Mucosa of stomach (tissue), 1 donor: ENCODE data around the gene PPIL3.

Source experiments
- H3K27me3 ChIP-seq: one replicate; pipeline ENCODE4 v1.7.0; 2013; ENCODE audit warnings: mild to moderate bottlenecking, low read length; ENCODE audit not compliant: control insufficient read depth, insufficient read depth
- H3K36me3 ChIP-seq: one replicate; pipeline ENCODE4 v1.7.0; 2013; ENCODE audit warnings: low read length; ENCODE audit not compliant: control insufficient read depth, insufficient read depth
- H3K4me1 ChIP-seq: one replicate; pipeline ENCODE4 v1.7.0; 2013; ENCODE audit warnings: mild to moderate bottlenecking, low read length; ENCODE audit not compliant: control insufficient read depth, insufficient read depth
- H3K4me3 ChIP-seq: one replicate; pipeline ENCODE4 v1.7.0; 2013; ENCODE audit warnings: low read length
- H3K9ac ChIP-seq: one replicate; pipeline ENCODE4 v1.7.0; 2013; ENCODE audit warnings: mild to moderate bottlenecking, low read length, moderate library complexity
- H3K9me3 ChIP-seq: one replicate; pipeline ENCODE4 v1.7.0; 2013; ENCODE audit warnings: mild to moderate bottlenecking, low read length, moderate library complexity; ENCODE audit not compliant: control insufficient read depth
- donor health status: Pancreatic carcinoma.

Gene PPIL3

DNA sequence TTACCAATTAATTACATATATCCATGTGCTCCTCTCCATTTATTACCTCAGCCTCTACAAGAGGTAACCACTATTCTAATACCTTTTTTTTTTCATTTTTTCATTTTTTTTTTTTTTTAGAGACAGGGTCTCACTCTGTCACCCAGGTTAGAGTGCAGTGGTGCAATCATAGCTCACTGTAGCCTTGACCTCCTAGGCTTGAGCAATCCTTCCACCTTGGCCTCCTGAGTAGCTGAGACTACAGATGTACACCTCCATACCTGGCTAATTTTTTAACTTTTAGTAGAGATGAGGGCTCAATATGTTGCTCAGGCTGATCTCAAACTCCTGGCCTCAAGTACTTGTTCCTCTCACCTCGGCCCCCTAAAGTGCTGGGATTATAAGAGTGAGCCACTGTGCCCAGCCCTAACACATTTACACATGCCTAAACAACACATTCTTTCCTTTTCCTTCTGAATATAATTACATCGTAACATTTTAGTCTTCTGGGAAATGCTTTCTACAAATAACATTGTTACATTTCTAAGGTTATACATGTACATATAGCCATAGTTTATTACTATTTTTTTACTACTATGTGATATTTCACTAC, 10.5 kb downstream of the PPIL3 start:
- H3K27me3 ChIP-seq = no peaks in the 10 kb centered on the region
- no peaks in the 10 kb centered on the region for H3K36me3 ChIP-seq
- H3K9ac ChIP-seq = no peak overlapping the region
- no peaks in the 10 kb centered on the region for H3K4me1 ChIP-seq
- no peaks in the 10 kb centered on the region for H3K9me3 ChIP-seq
- H3K4me3 ChIP-seq = no peak overlapping the region

DNA sequence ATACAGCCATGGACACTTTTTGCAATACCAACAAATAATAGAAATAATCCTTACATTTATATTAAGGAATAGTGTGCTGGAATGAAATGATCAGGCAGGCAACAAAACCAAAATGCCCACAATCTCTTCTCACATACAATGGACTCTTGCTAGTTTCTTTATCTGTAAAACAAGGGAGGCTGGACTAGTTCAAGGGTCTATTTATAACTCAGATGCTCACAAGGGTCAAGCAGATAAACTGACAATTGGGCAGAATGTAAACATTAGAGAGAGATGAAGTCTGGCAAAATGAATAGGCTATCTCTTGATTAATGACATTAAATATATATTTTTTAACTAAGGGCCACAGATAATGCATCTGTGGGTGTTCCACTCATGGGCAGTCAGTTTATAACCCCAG, 11.4 kb downstream of the PPIL3 start:
- Histone ChIP-seq H3K9ac (no peak overlapping the region), H3K36me3 (no peaks in the 10 kb centered on the region), H3K9me3 (no peaks in the 10 kb centered on the region), H3K4me3 (no peak overlapping the region), H3K27me3 (no peaks in the 10 kb centered on the region), H3K4me1 (no peaks in the 10 kb centered on the region)

DNA sequence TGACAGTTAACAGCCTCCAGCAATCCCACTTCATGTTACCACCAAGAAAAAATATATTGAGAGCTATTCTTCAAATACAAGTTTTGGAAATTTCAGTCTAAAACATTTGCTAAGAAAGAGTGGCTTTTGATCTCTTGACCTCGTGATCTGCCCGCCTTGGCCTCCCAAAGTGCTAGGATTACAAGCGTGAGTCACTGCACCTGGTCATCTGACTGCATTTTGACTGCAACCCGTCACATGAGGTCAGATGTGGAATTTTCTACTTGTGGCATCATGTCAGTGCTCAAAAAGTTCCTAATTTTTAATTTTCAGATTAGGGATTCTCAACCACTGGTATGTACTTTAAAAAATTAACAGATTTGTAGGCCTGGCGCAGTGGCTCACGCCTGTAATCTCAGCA, 15.3 kb downstream of the PPIL3 start:
- H3K9me3 ChIP-seq = no peaks in the 10 kb centered on the region
- H3K9ac ChIP-seq = no peak overlapping the region
- H3K36me3 ChIP-seq = no peaks in the 10 kb centered on the region

DNA sequence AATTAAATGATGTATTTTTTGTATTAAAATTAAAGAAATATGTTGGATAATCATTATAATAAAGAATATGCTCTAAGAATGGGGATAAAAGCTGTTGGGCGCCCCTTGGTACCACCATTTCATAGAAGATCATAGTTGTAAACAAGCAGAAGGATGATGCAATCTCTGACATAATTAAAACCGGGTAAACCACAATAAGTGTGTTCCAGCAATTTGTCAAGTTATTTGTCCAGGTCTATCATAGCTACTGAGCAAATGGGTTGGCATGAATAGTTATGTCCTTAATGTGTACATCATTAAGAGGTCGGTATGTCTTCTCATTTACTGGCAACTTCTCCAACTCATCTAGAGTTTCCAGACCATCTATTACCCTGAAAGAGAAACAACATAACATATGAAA, 17.7 kb downstream of the PPIL3 start:
- H3K9me3 ChIP-seq = no peaks in the 10 kb centered on the region
- no peak overlapping the region for H3K4me3 ChIP-seq
- H3K27me3 ChIP-seq = no peaks in the 10 kb centered on the region
- H3K36me3 ChIP-seq = no peaks in the 10 kb centered on the region
- no peak overlapping the region for H3K9ac ChIP-seq
- peaks cover 6% of the 10 kb centered on the region for H3K4me1 ChIP-seq

More for the DNA sequence above, 15.3 kb downstream of the PPIL3 start:
- H3K4me3 ChIP-seq = no peak overlapping the region
- H3K27me3 ChIP-seq = no peaks in the 10 kb centered on the region
- no peaks in the 10 kb centered on the region for H3K4me1 ChIP-seq

- H3K27me3 ChIP-seq = no peaks in the 10 kb centered on the region
- H3K4me1 ChIP-seq = peaks cover 11% of the 10 kb centered on the region
- H3K9me3 ChIP-seq = no peaks in the 10 kb centered on the region
- H3K4me3 ChIP-seq = no peak overlapping the region
- H3K36me3 ChIP-seq = no peaks in the 10 kb centered on the region
- H3K9ac ChIP-seq = no peak overlapping the region
Observed at GRCh38 chr2:200869014-200869413, 19.9 kb downstream of the PPIL3 start.

- Histone ChIP-seq H3K9me3 (no peaks in the 10 kb centered on the region), H3K4me1 (peaks cover 20% of the 10 kb centered on the region), H3K4me3 (peak within 1 kb of the TSS; percentile 98), H3K27me3 (no peaks in the 10 kb centered on the region), H3K9ac (peak within 1 kb of the TSS; percentile 100), H3K36me3 (no peaks in the 10 kb centered on the region)
Observed at GRCh38 chr2:200864176-200865034, 24.5 kb downstream of the PPIL3 start, which contains the start of gene CLK1. TSS of gene CLK1 (minus strand) at chr2:200864658. CDS start at chr2:200861862, 2,796 bp downstream.

DNA sequence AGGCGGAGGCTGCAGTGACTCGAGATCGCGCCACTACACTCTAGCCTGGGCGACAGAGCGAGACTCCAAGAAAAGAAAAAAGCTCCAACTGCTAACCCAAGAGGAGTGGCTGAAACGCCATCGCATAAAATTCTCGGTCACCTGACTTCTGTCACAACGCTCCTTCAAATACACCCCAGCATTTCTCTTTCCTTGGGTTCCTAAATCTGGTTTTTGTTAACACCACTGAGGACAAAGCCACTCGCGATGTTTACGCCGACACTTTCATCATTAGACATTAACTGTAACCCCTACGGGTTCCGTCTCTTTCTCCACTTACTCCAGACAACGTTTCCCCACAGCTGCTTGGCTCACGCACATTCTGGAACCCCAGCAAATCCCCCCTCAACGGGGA, 25.1 kb downstream of the PPIL3 start:
- Histone ChIP-seq H3K27me3 (no peaks in the 10 kb centered on the region), H3K9ac (peak overlapping the region; percentile 100), H3K9me3 (no peaks in the 10 kb centered on the region), H3K4me3 (peak overlapping the region; percentile 98), H3K4me1 (peaks cover 27% of the 10 kb centered on the region), H3K36me3 (no peaks in the 10 kb centered on the region)

DNA sequence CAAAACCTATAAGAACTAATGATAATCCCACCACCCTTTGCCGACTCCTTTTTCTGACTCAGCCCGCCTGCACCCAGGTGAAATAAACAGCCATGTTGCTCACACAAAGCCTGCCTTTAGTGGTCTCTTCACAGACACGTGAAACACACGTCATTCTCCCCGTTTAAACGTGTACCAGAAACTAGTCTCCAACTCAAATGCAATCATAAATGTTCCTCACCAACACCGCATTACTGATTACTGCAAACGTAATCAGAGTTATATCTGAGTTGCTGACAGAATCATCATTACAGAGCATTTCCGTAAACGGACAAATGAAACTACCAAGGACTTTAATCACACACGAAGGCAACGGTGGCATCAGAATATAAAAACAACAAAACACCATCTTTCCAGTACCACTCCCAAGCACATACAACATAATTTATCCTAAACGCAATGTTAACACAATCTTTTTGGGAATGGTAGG, 26.3 kb downstream of the PPIL3 start:
- Histone ChIP-seq H3K4me1 (peaks cover 27% of the 10 kb centered on the region), H3K4me3 (peak overlapping the region; percentile 98), H3K9me3 (no peaks in the 10 kb centered on the region), H3K36me3 (no peaks in the 10 kb centered on the region), H3K27me3 (no peaks in the 10 kb centered on the region), H3K9ac (peak overlapping the region; percentile 100)

- peak overlapping the region; percentile 38 for H3K9ac ChIP-seq
- no peaks in the 10 kb centered on the region for H3K36me3 ChIP-seq
- no peaks in the 10 kb centered on the region for H3K27me3 ChIP-seq
- no peaks in the 10 kb centered on the region for H3K9me3 ChIP-seq
- no peak overlapping the region for H3K4me3 ChIP-seq
- peaks cover 23% of the 10 kb centered on the region for H3K4me1 ChIP-seq
Observed at GRCh38 chr2:200861617-200862155, 27.2 kb downstream of the PPIL3 start.

DNA sequence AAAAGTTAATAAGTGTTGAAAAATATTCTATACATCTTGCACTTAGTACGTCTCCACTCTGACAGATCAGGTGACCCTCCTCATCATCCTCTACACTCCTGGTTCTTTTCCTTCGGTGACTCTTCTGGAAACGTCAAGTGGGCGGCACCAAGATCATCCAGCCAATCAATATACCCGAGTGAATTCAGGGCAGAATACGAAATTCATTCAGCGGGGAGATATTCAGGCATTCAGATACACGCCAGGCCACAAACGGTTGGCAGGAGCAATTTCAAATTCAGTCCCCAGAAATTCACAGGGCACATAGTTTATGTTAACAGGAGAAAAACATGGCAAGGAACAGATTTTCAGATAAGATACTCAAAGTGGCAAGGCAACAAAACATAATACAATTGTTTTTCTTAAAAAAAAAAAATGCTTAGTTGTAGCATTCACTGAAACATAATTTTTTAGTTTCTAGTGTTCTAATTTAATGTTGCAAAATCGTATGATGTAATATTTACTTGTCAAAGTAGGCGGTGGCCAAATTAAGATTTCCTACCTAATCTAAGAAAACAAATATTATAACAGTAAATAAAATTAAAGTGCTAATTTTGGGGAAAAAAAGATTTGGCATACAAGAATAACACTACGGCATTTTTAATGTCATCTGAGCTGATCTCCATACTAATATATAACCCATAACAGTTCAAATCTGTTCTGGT, 28.6 kb downstream of the PPIL3 start:
- Histone ChIP-seq H3K4me1 (peaks cover 20% of the 10 kb centered on the region), H3K9me3 (no peaks in the 10 kb centered on the region), H3K36me3 (no peaks in the 10 kb centered on the region), H3K9ac (peak overlapping the region; percentile 40), H3K4me3 (no peak overlapping the region), H3K27me3 (no peaks in the 10 kb centered on the region)

GRCh38 chr2:200856806-200857205, 32.1 kb downstream of the PPIL3 start:
- H3K4me1 ChIP-seq = peaks cover 16% of the 10 kb centered on the region
- H3K27me3 ChIP-seq = no peaks in the 10 kb centered on the region
- no peak overlapping the region for H3K9ac ChIP-seq
- H3K36me3 ChIP-seq = peaks cover 10% of the 10 kb centered on the region
- no peaks in the 10 kb centered on the region for H3K9me3 ChIP-seq
- H3K4me3 ChIP-seq = no peak overlapping the region

GRCh38 chr2:200852605-200853004, 36.3 kb downstream of the PPIL3 start:
- peaks cover 10% of the 10 kb centered on the region for H3K36me3 ChIP-seq
- no peak overlapping the region for H3K4me3 ChIP-seq
- H3K27me3 ChIP-seq = no peaks in the 10 kb centered on the region
- no peaks in the 10 kb centered on the region for H3K4me1 ChIP-seq
- H3K9me3 ChIP-seq = no peaks in the 10 kb centered on the region
- no peak overlapping the region for H3K9ac ChIP-seq
